Body of pancreas (tissue), 4 donors: Measurements from ENCODE around the gene TSPAN18. TPM values are rescaled to one million over a fixed set of nuclear protein-coding genes. Genes with fewer than 3 reads are reported as not detected.

ENCODE experiments used
- ATAC-seq: fragments of 150-250 bp; one replicate; pipeline ENCODE4 v1.9.1; 2016
- DNase-seq, 4 donors: peaks; one replicate each; pipeline ENCODE4 v3.0.0-alpha.2; 2019
- H3K27ac ChIP-seq, 4 donors: fragments of 200-600 bp; sonication (generic); 1 replicate in 3 of 4; 2 replicates in 1 of 4; pipeline versions ENCODE4 v1.5.1 to v1.6.1; 2016 to 2019; ENCODE audit warnings: mild to moderate bottlenecking in 1 of 4, mixed read lengths in 1 of 4, moderate library complexity in 1 of 4
- H3K27me3 ChIP-seq, 2 donors: fragments of 200-600 bp; sonication (generic); one replicate each; pipeline ENCODE4 v1.6.0; 2016; ENCODE audit warnings: mild to moderate bottlenecking in 1 of 2
- H3K36me3 ChIP-seq, 2 donors: fragments of 200-600 bp; sonication (generic); replicated peaks in 1 of 2; 2 replicates each; pipeline ENCODE4 v1.5.1; 2016; ENCODE audit warnings: low read depth in 2 of 2; ENCODE audit not compliant: insufficient read depth in 1 of 2
- H3K4me1 ChIP-seq: fragments of 200-600 bp; sonication (generic); one replicate; pipeline ENCODE4 v1.6.0; 2016
- H3K4me3 ChIP-seq, 2 donors: fragments of 200-600 bp; sonication (generic); 1 replicate in 1 of 2; 2 replicates in 1 of 2; pipeline ENCODE4 v1.5.1; 2016 to 2019
- H3K9me3 ChIP-seq, 3 donors: fragments of 200-600 bp; sonication (generic); 1 replicate in 2 of 3; 2 replicates in 1 of 3; pipeline ENCODE4 v1.5.1; 2016
- POLR2A ChIP-seq, 3 donors: fragments of 450-650 bp; IDR thresholded peaks; one replicate each; pipeline ENCODE4 v1.6.1; 2016; ENCODE audit warnings: antibody characterized with exemption in 3 of 3, mild to moderate bottlenecking in 2 of 3
- WGBS, 2 donors: methylation state at CpG; one replicate each; pipeline ENCODE4 v1.1.5; 2017; 5-methylcytosine and 5-hydroxymethylcytosine counted together
- intact Hi-C: fragments of 100-400 bp; cut with DNase I; formaldehyde crosslinking; loops from one replicate; pipeline ENCODE4 v1.15.1; 2023
- total RNA-seq, 2 donors: library from RNA; depleted of rRNA; stranded (reverse); fragments of >200 nt; gene quantifications; one replicate each; pipeline ENCODE4 v1.1.0, GENCODE V29; 2016
- TF ChIP-seq, protein P1 (sequence below), 7 experiments: fragments of 450-650 bp in 4 of 7; fragments of 200-600 bp in 3 of 7; sonication (generic) in 3 of 7; IDR thresholded peaks; one replicate each; pipeline ENCODE4 v1.5.1; 2016 to 2019; ENCODE audit warnings: antibody characterized with exemption in 7 of 7

The TSPAN18 gene
- total RNA-seq, 2 donors from 2014 or later = 2.1 to 3.0 TPM

DNA sequence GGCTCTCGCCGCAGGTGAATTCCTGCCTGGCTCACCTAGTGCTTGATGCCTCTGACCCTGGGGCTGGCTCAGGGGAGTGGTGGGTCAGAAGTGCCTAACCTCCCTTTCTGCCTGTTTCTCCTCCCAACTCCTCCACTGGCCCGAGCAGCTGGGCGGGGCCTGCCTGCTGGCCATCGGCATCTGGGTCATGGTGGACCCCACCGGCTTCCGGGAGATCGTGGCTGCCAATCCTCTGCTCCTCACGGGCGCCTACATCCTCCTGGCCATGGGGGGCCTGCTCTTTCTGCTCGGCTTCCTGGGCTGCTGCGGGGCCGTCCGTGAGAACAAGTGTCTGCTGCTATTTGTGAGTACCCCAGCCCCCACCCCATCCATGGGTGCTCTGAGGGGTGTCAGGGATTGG lies 182.8 kb downstream of the TSPAN18 start:
- Histone ChIP-seq H3K4me3 (no peak overlapping the region), H3K27ac (no peak overlapping the region), H3K4me1 (peaks cover 6% of the 10 kb centered on the region), H3K36me3 (no peaks in the 10 kb centered on the region), H3K27me3 (no peaks in the 10 kb centered on the region), H3K9me3 (no peaks in the 10 kb centered on the region)
- ATAC-seq (no peak), DNase-seq (no peak)
- TF ChIP-seq POLR2A (IDR thresholded peaks at IDR 0.05) = no peak
- TF ChIP-seq, protein P1, sequence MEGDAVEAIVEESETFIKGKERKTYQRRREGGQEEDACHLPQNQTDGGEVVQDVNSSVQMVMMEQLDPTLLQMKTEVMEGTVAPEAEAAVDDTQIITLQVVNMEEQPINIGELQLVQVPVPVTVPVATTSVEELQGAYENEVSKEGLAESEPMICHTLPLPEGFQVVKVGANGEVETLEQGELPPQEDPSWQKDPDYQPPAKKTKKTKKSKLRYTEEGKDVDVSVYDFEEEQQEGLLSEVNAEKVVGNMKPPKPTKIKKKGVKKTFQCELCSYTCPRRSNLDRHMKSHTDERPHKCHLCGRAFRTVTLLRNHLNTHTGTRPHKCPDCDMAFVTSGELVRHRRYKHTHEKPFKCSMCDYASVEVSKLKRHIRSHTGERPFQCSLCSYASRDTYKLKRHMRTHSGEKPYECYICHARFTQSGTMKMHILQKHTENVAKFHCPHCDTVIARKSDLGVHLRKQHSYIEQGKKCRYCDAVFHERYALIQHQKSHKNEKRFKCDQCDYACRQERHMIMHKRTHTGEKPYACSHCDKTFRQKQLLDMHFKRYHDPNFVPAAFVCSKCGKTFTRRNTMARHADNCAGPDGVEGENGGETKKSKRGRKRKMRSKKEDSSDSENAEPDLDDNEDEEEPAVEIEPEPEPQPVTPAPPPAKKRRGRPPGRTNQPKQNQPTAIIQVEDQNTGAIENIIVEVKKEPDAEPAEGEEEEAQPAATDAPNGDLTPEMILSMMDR (IDR thresholded peaks at IDR 0.05) = no peak
- 74 to 90% methylated on average over 13 of the region's 14 CpGs for WGBS, 2 donors
- intact Hi-C loops = loop anchor here (5.0 kb wide), 1 partner anchor 352 kb away; no protein-coding TSS in a partner anchor

DNA sequence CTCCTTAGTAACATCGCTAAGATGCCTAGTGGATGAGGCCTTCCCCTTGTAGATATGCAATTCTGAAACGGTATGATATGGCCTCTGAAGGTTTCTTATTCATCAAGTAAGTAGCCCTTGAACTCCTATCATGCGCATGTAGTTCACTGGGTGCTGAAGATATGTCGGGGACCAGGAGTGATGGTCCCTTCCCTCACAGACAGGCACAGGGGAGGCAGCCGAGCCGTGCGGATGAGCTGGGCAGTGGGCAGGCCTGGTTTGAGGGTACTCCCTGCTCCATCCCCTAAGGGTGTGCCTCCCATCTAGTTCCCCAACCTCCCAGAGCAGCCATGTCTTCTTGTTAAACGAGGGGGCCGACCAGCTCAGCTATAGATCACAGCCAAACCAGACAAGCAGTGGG lies 183.8 kb downstream of the TSPAN18 start:
- Histone ChIP-seq H3K4me3 (no peak overlapping the region), H3K4me1 (peaks cover 6% of the 10 kb centered on the region), H3K36me3 (no peaks in the 10 kb centered on the region), H3K9me3 (no peaks in the 10 kb centered on the region), H3K27ac (no peak overlapping the region), H3K27me3 (no peaks in the 10 kb centered on the region)
- no peak for DNase-seq
- ATAC-seq = no peak
- TF ChIP-seq, protein P1 (IDR thresholded peaks at IDR 0.05) = no peak
- TF ChIP-seq POLR2A (IDR thresholded peaks at IDR 0.05) = no peak
- WGBS, 2 donors = 62 to 69% methylated on average over 7 to 9 of the region's 9 CpGs
- intact Hi-C loops = loop anchor here (5.0 kb wide), 2 partner anchors 178 to 288 kb away; no protein-coding TSS in a partner anchor

DNA sequence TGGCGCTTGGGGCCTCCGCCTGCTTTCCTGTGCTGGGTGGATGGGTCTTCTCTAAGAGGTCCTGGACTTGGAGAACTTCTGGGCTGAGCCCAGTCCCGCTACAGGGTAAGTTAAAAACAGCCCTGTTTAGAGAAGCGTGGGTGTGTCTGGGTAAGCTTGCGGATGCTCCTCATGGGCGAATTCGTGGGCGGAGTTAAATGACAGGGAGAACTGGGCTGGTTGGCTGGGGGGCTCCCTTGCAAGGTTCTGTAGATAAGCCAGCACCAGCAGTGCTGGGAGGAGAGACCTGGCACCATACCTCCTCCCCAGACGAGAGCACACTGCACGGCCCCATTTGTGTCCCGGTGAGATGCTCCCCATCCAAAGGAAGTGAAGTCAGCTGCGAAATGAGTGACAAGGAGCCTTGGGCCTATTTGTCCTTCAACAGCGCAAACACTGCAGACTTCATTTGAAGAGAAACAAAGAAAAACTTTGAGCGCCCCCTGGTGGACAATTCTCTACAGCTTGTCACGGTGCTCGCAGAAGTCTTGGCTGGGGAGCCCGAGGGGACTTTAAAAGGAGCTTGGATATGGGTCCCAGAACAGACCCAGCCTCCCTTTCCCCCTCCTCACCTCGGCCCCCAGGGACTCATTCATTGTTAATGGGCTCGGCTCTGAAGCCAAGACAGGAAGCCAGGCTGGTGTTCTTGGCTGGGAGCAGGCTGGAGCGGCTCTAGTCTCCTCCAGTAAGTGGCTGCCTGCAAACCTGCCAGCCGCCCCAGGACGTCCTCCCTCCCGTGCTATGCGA lies 184.5 kb downstream of the TSPAN18 start:
- H3K9me3 ChIP-seq = no peaks in the 10 kb centered on the region
- H3K4me1 ChIP-seq = peaks cover 6% of the 10 kb centered on the region
- H3K27me3 ChIP-seq = no peaks in the 10 kb centered on the region
- H3K27ac ChIP-seq = no peak overlapping the region
- no peak overlapping the region for H3K4me3 ChIP-seq
- TF ChIP-seq, protein P1 (IDR thresholded peaks at IDR 0.05) = peak; percentile 69 to 84 (median 78)
- no peak for TF ChIP-seq POLR2A (IDR thresholded peaks at IDR 0.05)
- intact Hi-C loops = loop anchor here (5.0 kb wide), 2 partner anchors 179 to 289 kb away; no protein-coding TSS in a partner anchor
- peak; percentile 86 for ATAC-seq
- DNase-seq = peak; percentile 88 to 91 (median 88)
- no peaks in the 10 kb centered on the region for H3K36me3 ChIP-seq
- WGBS, 2 donors = 18 to 28% methylated on average over 16 to 24 of the region's 24 CpGs

DNA sequence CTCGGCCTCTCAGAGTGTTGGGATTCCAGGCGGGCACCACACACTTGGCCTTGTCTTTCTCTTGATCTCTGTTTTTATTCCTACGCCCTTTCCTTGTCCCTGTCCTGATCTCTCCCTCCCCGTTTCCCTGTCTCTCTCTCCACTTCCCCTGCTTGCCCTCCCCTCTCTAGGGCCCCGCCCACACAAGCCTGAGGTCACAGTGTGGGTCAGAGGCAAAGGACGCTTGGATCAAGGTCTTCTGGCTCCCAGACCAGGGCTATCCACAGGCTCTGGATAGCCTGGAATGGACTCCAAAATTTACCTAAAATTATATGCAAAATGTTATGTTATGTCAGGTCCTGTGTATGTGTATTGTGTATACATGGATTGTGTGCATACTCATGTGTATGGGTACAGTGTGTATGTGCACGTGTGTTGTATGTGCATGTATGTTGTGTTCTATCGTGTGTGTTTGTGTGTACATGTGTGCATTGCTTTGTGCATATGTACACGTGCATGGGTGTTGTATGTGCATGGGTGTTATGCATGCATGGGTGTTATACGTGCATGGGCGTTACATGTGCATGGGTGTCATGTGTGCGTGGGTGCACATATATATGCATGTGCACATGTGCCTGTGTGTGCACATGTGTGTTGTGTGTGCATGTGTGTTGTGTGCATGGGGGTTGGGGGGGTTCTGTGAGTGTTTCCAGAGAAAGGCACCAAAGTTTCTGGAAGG lies 185.7 kb downstream of the TSPAN18 start:
- intact Hi-C loops = loop anchor here (5.0 kb wide), 2 partner anchors 180 to 290 kb away; no protein-coding TSS in a partner anchor
- TF ChIP-seq, protein P1 (IDR thresholded peaks at IDR 0.05) = no peak
- no peak for TF ChIP-seq POLR2A (IDR thresholded peaks at IDR 0.05)
- H3K27ac ChIP-seq = no peak overlapping the region
- H3K27me3 ChIP-seq = no peaks in the 10 kb centered on the region
- 58 to 69% methylated on average over 11 to 12 of the region's 12 CpGs for WGBS, 2 donors
- ATAC-seq (no peak), DNase-seq (no peak)
- H3K4me1 ChIP-seq = peaks cover 6% of the 10 kb centered on the region
- H3K4me3 ChIP-seq = no peak overlapping the region
- no peaks in the 10 kb centered on the region for H3K9me3 ChIP-seq
- H3K36me3 ChIP-seq = no peaks in the 10 kb centered on the region
